K562 (cell line): ENCODE data around the gene PPM1N.

Experiments
- FOXA1 ChIP-seq: fragments of 450-650 bp; IDR thresholded peaks from 2 replicates; pipeline ENCODE4 v1.6.1; 2016; ENCODE audit warnings: mild to moderate bottlenecking, borderline replicate concordance
- TF ChIP-seq, protein P1 (sequence below): sonication (generic); formaldehyde crosslinking; IDR thresholded peaks from 2 replicates; pipeline ENCODE4 v1.8.0; 2022; ENCODE audit warnings: missing genetic modification reagents, mild to moderate bottlenecking, borderline replicate concordance

DNA sequence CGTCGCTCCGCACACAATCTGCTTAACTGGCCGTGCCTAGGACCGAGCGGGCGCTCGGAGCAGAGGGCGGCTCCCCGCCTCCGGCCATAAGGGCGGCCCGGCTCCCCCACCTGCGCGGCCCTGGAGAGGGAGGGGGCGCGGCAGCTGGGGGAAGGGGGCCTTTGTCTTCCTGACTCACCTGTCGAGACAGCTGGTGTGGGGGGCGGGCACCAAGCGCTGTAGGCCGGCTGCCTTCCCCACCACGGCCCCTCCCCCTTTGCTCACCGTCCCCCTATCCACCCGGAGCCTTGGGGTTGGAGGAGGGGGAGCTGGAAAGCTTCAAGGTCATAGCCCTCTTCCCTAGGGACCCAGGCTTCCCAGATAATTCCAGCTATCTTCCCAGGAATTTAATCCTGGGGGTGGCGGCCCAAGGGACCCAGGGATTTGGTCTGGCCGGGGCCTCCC lies 10.2 kb downstream of the PPM1N start:
- TF ChIP-seq FOXA1, result no peak
- TF ChIP-seq, protein P1, sequence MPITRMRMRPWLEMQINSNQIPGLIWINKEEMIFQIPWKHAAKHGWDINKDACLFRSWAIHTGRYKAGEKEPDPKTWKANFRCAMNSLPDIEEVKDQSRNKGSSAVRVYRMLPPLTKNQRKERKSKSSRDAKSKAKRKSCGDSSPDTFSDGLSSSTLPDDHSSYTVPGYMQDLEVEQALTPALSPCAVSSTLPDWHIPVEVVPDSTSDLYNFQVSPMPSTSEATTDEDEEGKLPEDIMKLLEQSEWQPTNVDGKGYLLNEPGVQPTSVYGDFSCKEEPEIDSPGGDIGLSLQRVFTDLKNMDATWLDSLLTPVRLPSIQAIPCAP, result no peak
